Measurements from ENCODE around the gene TNXB.

DNA sequence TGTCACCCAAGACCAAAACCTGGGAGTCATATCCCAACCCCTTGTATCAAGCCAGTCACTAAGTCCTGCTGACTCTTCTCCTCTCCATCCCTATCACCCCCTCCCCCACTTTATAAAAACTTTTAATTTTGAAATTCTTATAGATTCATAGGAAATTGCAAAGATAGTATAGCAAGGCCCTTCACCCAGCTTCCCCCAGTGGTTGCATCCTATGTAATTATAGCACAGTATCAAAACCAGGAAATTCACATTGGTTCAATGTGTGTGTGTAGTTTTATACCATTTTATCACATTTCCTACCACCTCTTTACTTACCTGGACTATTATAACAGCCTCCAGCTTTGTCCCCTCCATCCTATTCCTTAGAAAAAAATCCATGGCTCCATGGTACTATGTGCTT lies 48.9 kb upstream of the TNXB start:
- TF ChIP-seq, protein P1, sequence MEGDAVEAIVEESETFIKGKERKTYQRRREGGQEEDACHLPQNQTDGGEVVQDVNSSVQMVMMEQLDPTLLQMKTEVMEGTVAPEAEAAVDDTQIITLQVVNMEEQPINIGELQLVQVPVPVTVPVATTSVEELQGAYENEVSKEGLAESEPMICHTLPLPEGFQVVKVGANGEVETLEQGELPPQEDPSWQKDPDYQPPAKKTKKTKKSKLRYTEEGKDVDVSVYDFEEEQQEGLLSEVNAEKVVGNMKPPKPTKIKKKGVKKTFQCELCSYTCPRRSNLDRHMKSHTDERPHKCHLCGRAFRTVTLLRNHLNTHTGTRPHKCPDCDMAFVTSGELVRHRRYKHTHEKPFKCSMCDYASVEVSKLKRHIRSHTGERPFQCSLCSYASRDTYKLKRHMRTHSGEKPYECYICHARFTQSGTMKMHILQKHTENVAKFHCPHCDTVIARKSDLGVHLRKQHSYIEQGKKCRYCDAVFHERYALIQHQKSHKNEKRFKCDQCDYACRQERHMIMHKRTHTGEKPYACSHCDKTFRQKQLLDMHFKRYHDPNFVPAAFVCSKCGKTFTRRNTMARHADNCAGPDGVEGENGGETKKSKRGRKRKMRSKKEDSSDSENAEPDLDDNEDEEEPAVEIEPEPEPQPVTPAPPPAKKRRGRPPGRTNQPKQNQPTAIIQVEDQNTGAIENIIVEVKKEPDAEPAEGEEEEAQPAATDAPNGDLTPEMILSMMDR (conservative IDR thresholded peaks at IDR 0.05; ENCODE audit: low read length), result no peak
- TF ChIP-seq EZH2phosphoT487 (IDR thresholded peaks at IDR 0.05; ENCODE audit: borderline replicate concordance), result no peak
